HG02884 (cell line): Measurements from ENCODE around the gene FAHD2A.
"Not testable (repeated sequence)": the region's sequence is repeated elsewhere in the genome, so short reads cannot be mapped to it uniquely, and the experiment has no call there.

ENCODE experiments used
- ATAC-seq: cut with Tn5 transposase; IDR thresholded peaks from one replicate; pipeline ENCODE4 v1.9.1; 2021; ENCODE audit warnings: mild to moderate bottlenecking, moderate library complexity; ENCODE audit not compliant: unreplicated experiment

FAHD2A gene

DNA sequence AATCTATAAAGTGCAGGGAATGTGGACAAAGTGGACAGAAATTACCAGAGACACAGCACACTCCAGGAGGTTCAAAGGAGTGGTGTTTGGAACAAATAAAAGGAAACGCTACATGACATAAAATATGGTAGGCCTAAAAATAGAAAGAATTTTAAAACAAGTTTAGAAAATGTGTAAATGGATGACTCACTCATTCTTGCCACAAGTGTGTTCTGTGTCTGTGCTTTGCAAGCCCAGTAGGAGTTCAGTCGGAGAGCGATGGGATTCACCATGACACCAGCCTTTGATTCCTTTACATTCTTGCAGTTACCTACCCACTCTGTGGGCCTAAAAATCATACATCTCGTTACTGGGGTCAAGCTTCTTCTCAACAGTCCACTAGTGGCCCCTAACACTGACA, 30.9 kb downstream of the FAHD2A start:
- ATAC-seq, result not testable (repeated sequence)

DNA sequence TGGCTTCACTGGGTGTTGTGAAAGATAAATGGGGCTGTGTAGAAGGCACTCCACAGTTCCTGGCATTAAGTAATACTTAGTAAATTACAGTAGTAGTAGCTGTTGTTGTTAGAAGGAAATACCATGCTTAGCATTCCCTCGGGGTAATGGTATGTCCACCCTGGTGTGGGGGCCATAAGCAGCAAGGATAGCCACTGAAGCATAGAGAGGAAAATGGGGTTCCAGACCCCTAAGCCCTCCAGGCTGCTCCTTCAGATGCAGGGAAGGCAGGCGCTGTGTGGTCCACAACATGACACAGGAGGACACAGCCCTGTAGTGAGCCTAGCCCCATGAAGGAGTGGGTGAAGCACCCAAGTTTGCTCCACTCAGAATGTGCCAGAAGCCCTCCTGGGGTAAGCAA, 31.5 kb downstream of the FAHD2A start:
- not testable (repeated sequence) for ATAC-seq

GRCh38 chr2:95434507-95435076, 32.1 kb downstream of the FAHD2A start:
- not testable (repeated sequence) for ATAC-seq

DNA sequence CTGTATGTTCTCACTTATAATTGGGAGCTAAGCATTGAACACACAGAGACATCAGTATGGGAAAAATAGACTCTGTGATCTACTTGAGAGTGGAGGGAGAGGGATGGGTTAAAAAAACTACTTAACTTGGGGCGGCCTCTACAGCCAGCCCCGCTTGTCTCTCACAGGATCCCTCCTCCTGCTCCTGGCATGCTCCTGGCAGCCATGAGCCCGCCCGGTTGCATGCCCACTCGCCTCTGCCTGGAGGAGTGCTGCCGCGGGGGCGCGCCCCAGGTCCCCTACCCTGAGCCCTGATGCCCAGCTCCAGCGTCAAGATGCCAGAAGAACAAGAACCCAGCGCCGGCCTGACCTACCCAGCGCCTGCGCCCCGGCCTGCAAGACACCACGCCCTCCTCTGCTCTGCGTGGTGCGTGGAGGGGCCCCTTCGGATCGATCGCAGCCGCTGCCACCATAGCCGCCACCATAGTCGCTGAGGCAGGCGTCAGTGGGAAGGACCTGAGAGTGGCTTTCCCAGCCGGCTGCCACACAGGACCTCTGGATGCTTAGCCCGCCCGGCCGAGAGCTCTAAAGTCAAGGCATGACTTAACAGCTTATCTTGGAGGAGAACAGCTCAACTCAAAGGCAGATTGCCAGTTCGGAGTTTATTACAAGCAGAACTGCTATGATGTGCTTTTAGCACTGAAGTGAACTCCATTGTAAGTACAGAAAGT, 32.8 kb downstream of the FAHD2A start:
- not testable (repeated sequence) for ATAC-seq

- not testable (repeated sequence) for ATAC-seq
These were observed 33.3 kb downstream of the FAHD2A start for GRCh38 chr2:95435872-95436209.

- ATAC-seq, result not testable (repeated sequence)
These were observed 40.1 kb downstream of the FAHD2A start for GRCh38 chr2:95442474-95443099.

DNA sequence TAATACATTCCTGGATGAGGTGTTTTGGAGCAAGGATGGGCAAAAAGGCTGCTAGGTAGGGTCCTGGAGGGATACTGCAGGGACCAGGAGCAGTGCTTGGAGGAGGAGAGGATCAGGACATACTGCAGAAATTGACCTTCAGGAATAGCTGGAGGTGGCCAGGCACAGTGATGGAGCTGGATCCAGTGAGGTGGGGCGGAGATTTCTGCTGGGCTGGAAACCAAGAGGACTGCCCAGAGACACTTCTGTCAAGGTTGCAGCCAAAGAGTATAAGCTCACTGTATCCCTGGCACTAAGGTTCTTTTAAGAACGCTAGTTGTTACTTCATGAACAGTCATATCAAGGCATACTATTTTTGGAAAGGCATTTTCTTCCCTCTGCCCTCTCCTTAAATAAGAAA, 42.8 kb downstream of the FAHD2A start:
- not testable (repeated sequence) for ATAC-seq

DNA sequence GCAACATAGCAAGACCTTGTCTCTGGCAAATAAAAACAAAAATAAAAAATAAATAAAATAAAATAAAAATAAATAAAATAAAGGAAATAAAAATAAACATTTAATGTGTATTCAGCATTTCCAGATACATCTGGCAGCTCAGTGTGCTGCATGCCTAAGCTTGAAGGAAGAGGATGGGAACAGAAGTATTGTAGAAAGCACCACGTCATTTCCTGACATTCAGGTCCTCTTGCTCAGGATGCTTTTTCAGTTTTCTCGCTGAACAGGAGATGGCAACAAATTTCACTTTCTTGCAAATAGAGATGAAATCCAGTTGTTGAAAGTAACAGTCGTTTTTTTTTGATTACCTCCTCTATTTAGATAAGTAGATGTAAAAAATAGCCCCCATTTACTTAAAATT, 60.8 kb downstream of the FAHD2A start:
- ATAC-seq, result not testable (repeated sequence)
